Measurements from ENCODE around the gene RPA3. TPM values are rescaled to one million over a fixed set of nuclear protein-coding genes. Genes with fewer than 3 reads are reported as not detected.

RPA3 gene
- total and polyA plus RNA-seq, 2 donors (not counting 3 experiments of a cell fraction or from before 2014, with no cell fraction given) = 15.6 to 34.4 TPM

GRCh38 chr7:7675686-7676085 is 42.7 kb downstream of the RPA3 start:
- POLR2A ChIA-PET = no interaction called here
- FAIRE-seq = no peak
- no peaks in the 10 kb centered on the region for H3K9me1 ChIP-seq (replicated peaks; ENCODE audit: control insufficient read depth, extremely low read depth, insufficient read depth, low read length)
- H3K27me3 ChIP-seq (ENCODE audit: control insufficient read depth in 2 of 2, insufficient read depth in 2 of 2, low read length in 2 of 2) = no peaks in the 10 kb centered on the region
- no peak for DNase-seq (ENCODE audit: low read depth, low spot score)
- H3K9ac ChIP-seq (replicated peaks; ENCODE audit: extremely low read depth, insufficient read depth, low read length) = no peak overlapping the region
- H3K9me3 ChIP-seq (replicated peaks; ENCODE audit: control insufficient read depth, insufficient read depth, low read length) = no peaks in the 10 kb centered on the region
- no peak overlapping the region for H3K27ac ChIP-seq (ENCODE audit: insufficient read depth, low read depth, low read length)
- BruUV-seq (replicated peaks) = no TSS peak
- no peak for TF ChIP-seq MAX (IDR thresholded peaks at IDR 0.05; ENCODE audit: insufficient read depth, insufficient read length)
- TF ChIP-seq CTCF (IDR thresholded peaks at IDR 0.05; ENCODE audit: extremely low read depth in 1 of 2, insufficient read depth in 1 of 2, low read depth in 1 of 2, low read length in 2 of 2) = no peak
- TF ChIP-seq JUN (IDR thresholded peaks at IDR 0.05; ENCODE audit: borderline replicate concordance, insufficient read depth, insufficient read length, low read depth) = no peak
- no peak for TF ChIP-seq POLR2A (IDR thresholded peaks at IDR 0.05; ENCODE audit: low read depth, low read length)
- TF ChIP-seq FOS (IDR thresholded peaks at IDR 0.05; ENCODE audit: borderline replicate concordance, insufficient read depth, low read length) = no peak
- no peak for TF ChIP-seq MYC (IDR thresholded peaks at IDR 0.05; ENCODE audit: low read depth, low read length)
- no peak for TF ChIP-seq EZH2 (IDR thresholded peaks at IDR 0.05; ENCODE audit: borderline replicate concordance, low read depth, low read length, severe bottlenecking)
- no peak for TF ChIP-seq GATA2 (IDR thresholded peaks at IDR 0.05; ENCODE audit: insufficient read depth, insufficient read length, low read depth, low read length)
- no peak for TF ChIP-seq POLR2AphosphoS5 (IDR thresholded peaks at IDR 0.05; ENCODE audit: insufficient read depth, low read depth, low read length)
- peaks cover 3% of the 10 kb centered on the region for H3K4me1 ChIP-seq (ENCODE audit: control insufficient read depth, extremely low read depth, insufficient read depth, low read length)
- intact Hi-C loops (cut with micrococcal nuclease) (no loop called here), dilution Hi-C loops (cut with MboI; ENCODE audit: extremely low pct_ligation_motif_present, low sequenced_read_pairs) (no loop called here)
- H3K4me3 ChIP-seq (replicated peaks in 1 of 3; ENCODE audit: insufficient read depth in 1 of 3, low read depth in 1 of 3, low read length in 3 of 3) = no peak overlapping the region
- H4K20me1 ChIP-seq (replicated peaks; ENCODE audit: control insufficient read depth, extremely low read depth, insufficient read depth, low read length) = no peaks in the 10 kb centered on the region
- H3K36me3 ChIP-seq (ENCODE audit: control insufficient read depth in 2 of 2, extremely low read depth in 1 of 2, insufficient read depth in 2 of 2, low read length in 2 of 2) = no peaks in the 10 kb centered on the region
- CTCF ChIA-PET = no interaction called here
- no peak overlapping the region for H3K4me2 ChIP-seq (ENCODE audit: insufficient read depth, low read length)
- no peak overlapping the region for H2AFZ ChIP-seq (ENCODE audit: low read depth, low read length)
- no peaks in the 10 kb centered on the region for H3K79me2 ChIP-seq (ENCODE audit: control insufficient read depth, insufficient read depth, low read length)
